Natural killer cell (primary cell): Measurements from ENCODE around the gene CLEC16A. TPM values are rescaled to one million over a fixed set of nuclear protein-coding genes. Genes with fewer than 3 reads are reported as not detected.

Experiments used
- ATAC-seq, 3 donors: fragments of 150-1000 bp in 2 of 3; fragments of 200-7000 bp in 1 of 3; cut with Tn5 transposase; 1 replicate in 1 of 3; 2 replicates in 2 of 3; pipeline ENCODE4 v1.10.0; 2021; ENCODE audit warnings: mild to moderate bottlenecking in 2 of 3, moderate library complexity in 2 of 3
- DNase-seq, 2 donors: peaks; one replicate each; pipeline versions ENCODE4 v3.0.0 to v3.0.0-alpha.2; 2013 to 2021; ENCODE audit warnings: mixed read lengths in 1 of 2
- H3K27ac ChIP-seq: one replicate; pipeline ENCODE4 v1.5.1; 2013; ENCODE audit warnings: mild to moderate bottlenecking, low read length
- H3K27me3 ChIP-seq: one replicate; pipeline ENCODE4 v1.6.1; 2013; ENCODE audit warnings: low read length; ENCODE audit not compliant: control insufficient read depth, insufficient read depth
- H3K36me3 ChIP-seq: one replicate; pipeline ENCODE4 v1.6.1; 2013; ENCODE audit warnings: low read length; ENCODE audit not compliant: control insufficient read depth, insufficient read depth
- H3K4me1 ChIP-seq: one replicate; pipeline ENCODE4 v1.6.1; 2013; ENCODE audit warnings: low read length; ENCODE audit not compliant: control insufficient read depth, insufficient read depth
- H3K4me3 ChIP-seq: one replicate; pipeline ENCODE4 v1.5.1; 2013; ENCODE audit warnings: low read length
- H3K9me3 ChIP-seq: one replicate; pipeline ENCODE4 v1.6.1; 2013; ENCODE audit warnings: low read length; ENCODE audit not compliant: control insufficient read depth, insufficient read depth
- H3K27ac Mint-ChIP-seq, 2 donors: one replicate each; pipeline ENCODE4 v1.8.0; 2022; ENCODE audit warnings: mild to moderate bottlenecking in 2 of 2, mixed read lengths in 2 of 2, moderate library complexity in 1 of 2
- H3K27me3 Mint-ChIP-seq, 2 donors: one replicate each; pipeline ENCODE4 v1.8.0; 2022; ENCODE audit warnings: low read depth in 2 of 2, mixed read lengths in 2 of 2
- H3K36me3 Mint-ChIP-seq: one replicate; pipeline ENCODE4 v1.8.0; 2022; ENCODE audit warnings: mixed read lengths
- H3K4me1 Mint-ChIP-seq, 2 donors: one replicate each; pipeline ENCODE4 v1.8.0; 2022; ENCODE audit warnings: mixed read lengths in 2 of 2
- H3K4me3 Mint-ChIP-seq: one replicate; pipeline ENCODE4 v1.8.0; 2022; ENCODE audit warnings: mild to moderate bottlenecking, moderate library complexity, mixed read lengths
- H3K9me3 Mint-ChIP-seq, 2 donors: one replicate each; pipeline ENCODE4 v1.8.0; 2022; ENCODE audit warnings: mixed read lengths in 2 of 2
- WGBS: methylation state at CpG from one replicate; pipeline ENCODE4 v1.1.7; 2013; ENCODE audit warnings: missing lambda C conversion rate; ENCODE audit not compliant: insufficient coverage; 5-methylcytosine and 5-hydroxymethylcytosine counted together
- intact Hi-C: fragments of 100-400 bp; cut with micrococcal nuclease; formaldehyde crosslinking; loops from one replicate; pipeline ENCODE4 v1.14.2; 2022
- total RNA-seq, 4 donors: library from RNA; stranded (reverse); fragments of 120-200 nt in 1 of 4; gene quantifications; one replicate each; pipeline versions ENCODE4 v1.2.3 to v1.2.4, GENCODE V29; 2013 to 2022
- TF ChIP-seq, protein P1 (sequence below): fragments of 200-600 bp; IDR thresholded peaks from one replicate; pipeline ENCODE4 v1.8.0; 2022; ENCODE audit warnings: antibody characterized with exemption

The CLEC16A gene
- total RNA-seq, 3 donors from 2014 or later (not counting 1 experiment from before 2014, with no cell fraction given), result 35.9 to 50.5 (median 37.4) TPM

DNA sequence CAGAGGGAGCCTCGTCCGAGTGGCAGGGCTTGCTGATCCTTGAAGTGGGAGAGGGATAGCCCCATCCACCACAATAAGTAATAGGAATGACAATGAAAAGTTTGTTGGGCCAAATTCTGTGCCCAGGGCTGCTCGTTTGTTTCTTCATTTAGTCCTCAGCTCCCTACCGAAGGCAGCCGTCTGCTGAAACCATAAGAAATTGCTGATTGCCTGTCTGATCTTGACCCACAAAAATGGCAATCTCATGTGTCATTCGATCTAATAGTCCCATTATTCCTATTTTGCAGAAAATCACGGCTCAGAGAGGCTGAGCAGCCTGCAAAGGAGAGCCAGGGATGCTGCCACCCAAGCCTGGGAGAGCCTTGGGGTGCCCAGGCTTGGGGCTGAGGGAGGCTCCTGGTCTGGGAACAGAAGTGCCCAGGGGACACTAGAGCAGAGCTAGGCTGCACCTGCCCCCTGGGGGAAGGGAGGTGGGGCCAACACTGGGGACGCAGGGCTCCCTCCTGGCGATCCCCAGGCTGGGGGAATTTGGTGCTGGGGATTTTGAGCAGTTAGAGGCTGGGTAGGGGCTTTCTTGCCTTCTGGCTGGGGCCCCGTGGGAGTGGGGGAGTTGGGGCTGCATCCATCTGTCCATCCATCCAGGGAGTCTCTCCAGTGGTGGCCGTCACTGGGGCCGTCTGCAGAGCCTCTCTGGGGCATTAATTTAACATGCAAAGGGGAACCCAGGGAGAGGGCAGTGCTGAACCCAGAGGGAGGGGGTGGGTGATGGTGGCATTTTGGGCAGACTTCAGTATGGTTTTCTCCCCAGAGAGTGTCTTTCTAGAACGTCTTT lies 258.1 kb downstream of the CLEC16A start:
- no peak overlapping the region for H3K27ac ChIP-seq
- no peaks in the 10 kb centered on the region for H3K9me3 Mint-ChIP-seq
- no peak for ATAC-seq

GRCh38 chr16:11203111-11203623 lies 258.8 kb downstream of the CLEC16A start:
- H3K27ac ChIP-seq, result no peak overlapping the region
- no peak for ATAC-seq
- WGBS, result 75% methylated on average over 7 of the region's 7 CpGs
- H3K9me3 Mint-ChIP-seq, result no peaks in the 10 kb centered on the region
- H3K27ac Mint-ChIP-seq, result no peak overlapping the region
- no peaks in the 10 kb centered on the region for H3K27me3 ChIP-seq
- peaks cover 8% of the 10 kb centered on the region for H3K9me3 ChIP-seq
- H3K4me1 Mint-ChIP-seq, result peaks cover 12 to 23% of the 10 kb centered on the region in 2 donors
- no peak overlapping the region for H3K4me3 Mint-ChIP-seq
- no peaks in the 10 kb centered on the region for H3K36me3 ChIP-seq
- H3K27me3 Mint-ChIP-seq, result peaks cover 0 to 8% of the 10 kb centered on the region in 2 donors
- intact Hi-C loops, result no loop called here
- peaks cover 37% of the 10 kb centered on the region for H3K4me1 ChIP-seq
- H3K36me3 Mint-ChIP-seq, result no peaks in the 10 kb centered on the region
- TF ChIP-seq, protein P1, sequence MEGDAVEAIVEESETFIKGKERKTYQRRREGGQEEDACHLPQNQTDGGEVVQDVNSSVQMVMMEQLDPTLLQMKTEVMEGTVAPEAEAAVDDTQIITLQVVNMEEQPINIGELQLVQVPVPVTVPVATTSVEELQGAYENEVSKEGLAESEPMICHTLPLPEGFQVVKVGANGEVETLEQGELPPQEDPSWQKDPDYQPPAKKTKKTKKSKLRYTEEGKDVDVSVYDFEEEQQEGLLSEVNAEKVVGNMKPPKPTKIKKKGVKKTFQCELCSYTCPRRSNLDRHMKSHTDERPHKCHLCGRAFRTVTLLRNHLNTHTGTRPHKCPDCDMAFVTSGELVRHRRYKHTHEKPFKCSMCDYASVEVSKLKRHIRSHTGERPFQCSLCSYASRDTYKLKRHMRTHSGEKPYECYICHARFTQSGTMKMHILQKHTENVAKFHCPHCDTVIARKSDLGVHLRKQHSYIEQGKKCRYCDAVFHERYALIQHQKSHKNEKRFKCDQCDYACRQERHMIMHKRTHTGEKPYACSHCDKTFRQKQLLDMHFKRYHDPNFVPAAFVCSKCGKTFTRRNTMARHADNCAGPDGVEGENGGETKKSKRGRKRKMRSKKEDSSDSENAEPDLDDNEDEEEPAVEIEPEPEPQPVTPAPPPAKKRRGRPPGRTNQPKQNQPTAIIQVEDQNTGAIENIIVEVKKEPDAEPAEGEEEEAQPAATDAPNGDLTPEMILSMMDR, result no peak
- no peak overlapping the region for H3K4me3 ChIP-seq
- no peak for DNase-seq

More for the DNA sequence above, 258.1 kb downstream of the CLEC16A start:
- no peak overlapping the region for H3K4me3 Mint-ChIP-seq
- intact Hi-C loops, result no loop called here
- no peaks in the 10 kb centered on the region for H3K36me3 Mint-ChIP-seq
- peaks cover 0 to 8% of the 10 kb centered on the region in 2 donors for H3K27me3 Mint-ChIP-seq
- 38% methylated on average over 11 of the region's 13 CpGs for WGBS
- peaks cover 12 to 22% of the 10 kb centered on the region in 2 donors for H3K4me1 Mint-ChIP-seq
- Histone ChIP-seq H3K36me3 (no peaks in the 10 kb centered on the region), H3K4me3 (no peak overlapping the region), H3K9me3 (peaks cover 3% of the 10 kb centered on the region), H3K27me3 (no peaks in the 10 kb centered on the region), H3K4me1 (peaks cover 37% of the 10 kb centered on the region)
- no peak for DNase-seq
- TF ChIP-seq, protein P1, result no peak
- peak overlapping the region in 1 of 2 donors; percentile 44 for H3K27ac Mint-ChIP-seq

DNA sequence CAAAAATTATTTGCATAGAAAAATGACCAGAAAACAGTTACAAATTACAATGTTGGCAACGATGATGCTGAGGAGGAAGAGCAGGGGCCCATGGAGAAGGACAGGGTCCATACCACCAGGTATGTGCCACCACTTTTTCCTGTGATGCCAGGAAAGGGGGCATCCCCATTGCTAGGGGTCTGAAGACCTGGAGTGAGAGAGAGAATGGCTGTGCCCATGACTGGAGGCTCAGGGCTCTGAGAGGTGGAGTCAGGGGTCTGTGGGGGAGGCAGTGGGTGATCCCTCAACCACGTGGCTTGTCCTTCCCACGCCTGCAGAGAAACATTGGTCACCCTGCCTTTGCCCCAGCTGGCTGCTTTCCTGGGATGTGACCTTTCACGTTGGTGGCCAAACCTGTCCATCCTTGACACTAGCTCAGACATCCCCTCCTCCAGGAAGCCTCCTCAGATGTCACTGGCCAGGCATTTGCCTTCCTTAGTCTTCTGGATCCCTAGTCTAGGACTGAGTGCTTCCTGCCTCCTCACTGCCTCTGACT lies 260.2 kb downstream of the CLEC16A start:
- Histone ChIP-seq H3K36me3 (no peaks in the 10 kb centered on the region), H3K27me3 (no peaks in the 10 kb centered on the region), H3K4me1 (peaks cover 35% of the 10 kb centered on the region), H3K4me3 (no peak overlapping the region), H3K9me3 (peaks cover 8% of the 10 kb centered on the region), H3K27ac (no peak overlapping the region)
- TF ChIP-seq, protein P1, result no peak
- ATAC-seq, result no peak
- WGBS, result 59% methylated on average over 4 of the region's 4 CpGs
- Mint-ChIP-seq H3K27ac (peak overlapping the region in 1 of 2 donors; percentile 49), H3K27me3 (peaks cover 0 to 8% of the 10 kb centered on the region in 2 donors), H3K9me3 (no peaks in the 10 kb centered on the region), H3K4me1 (peaks cover 12 to 23% of the 10 kb centered on the region in 2 donors), H3K4me3 (no peak overlapping the region), H3K36me3 (no peaks in the 10 kb centered on the region)
- no peak for DNase-seq
- intact Hi-C loops, result no loop called here
